K562 (cell line): Measurements from ENCODE around the gene IRF2BP1. TPM values are rescaled to one million over a fixed set of nuclear protein-coding genes. Genes with fewer than 3 reads are reported as not detected.
A peak's percentile ranks its signal among the peaks of the same experiment; 100 is the strongest.

ENCODE experiments used
- HBP1 ChIP-seq: fragments of 450-650 bp; formaldehyde crosslinking; IDR thresholded peaks from 2 replicates; pipeline ENCODE4 v1.4.0; 2022; ENCODE audit warnings: missing genetic modification characterization
- NFATC3 ChIP-seq: fragments of 450-650 bp; IDR thresholded peaks from 2 replicates; pipeline ENCODE4 v1.6.1; 2017; ENCODE audit warnings: mild to moderate bottlenecking
- NFE2 ChIP-seq: IDR thresholded peaks from 2 replicates; pipeline ENCODE4 v1.6.1; 2014; ENCODE audit warnings: antibody characterized with exemption, low read depth
- NKRF ChIP-seq: fragments of 450-650 bp; IDR thresholded peaks from 2 replicates; pipeline ENCODE4 v1.6.1; 2016; ENCODE audit warnings: borderline replicate concordance
- POLR3A ChIP-seq: IDR thresholded peaks from 2 replicates; pipeline ENCODE4 v1.6.1; 2011; ENCODE audit warnings: borderline replicate concordance, mild to moderate bottlenecking, moderate library complexity; ENCODE audit not compliant: insufficient read length, insufficient read depth; ENCODE audit errors: extremely low read depth
- PRDM10 ChIP-seq: fragments of 450-650 bp; IDR thresholded peaks from 2 replicates; pipeline ENCODE4 v1.6.1; 2018; ENCODE audit not compliant: partially characterized antibody
- SAFB ChIP-seq: fragments of 200-400 bp; formaldehyde crosslinking; IDR thresholded peaks from 2 replicates; pipeline ENCODE4 v1.6.1; 2017; ENCODE audit warnings: low read depth, low read length, borderline replicate concordance
- TCF3 ChIP-seq: sonication (generic); formaldehyde crosslinking; IDR thresholded peaks from 2 replicates; pipeline ENCODE4 v1.4.0; 2020; ENCODE audit warnings: mild to moderate bottlenecking, missing genetic modification reagents
- TFE3 ChIP-seq: fragments of 450-650 bp; formaldehyde crosslinking; IDR thresholded peaks from 2 replicates; pipeline ENCODE4 v1.4.0; 2020; ENCODE audit warnings: mild to moderate bottlenecking, mixed read lengths
- ZNF134 ChIP-seq: fragments of 250-450 bp; sonication (Bioruptor Pico); conservative IDR thresholded peaks from 2 replicates; pipeline ENCODE4 v1.4.0; 2020
- ZNF354B ChIP-seq: fragments of 250-450 bp; sonication (Bioruptor Pico); IDR thresholded peaks from 2 replicates; pipeline ENCODE4 v1.4.0; 2020
- ZNF512 ChIP-seq: IDR thresholded peaks from 2 replicates; pipeline ENCODE4 v1.6.1; 2016; ENCODE audit warnings: missing genetic modification characterization, missing compliant biosample characterization
- ZNF830 ChIP-seq: fragments of 250-450 bp; sonication (Bioruptor Pico); IDR thresholded peaks from 2 replicates; pipeline ENCODE4 v1.5.0; 2021; ENCODE audit warnings: mild to moderate bottlenecking
- polyA plus RNA-seq, 8 experiments: library from polyadenylated mRNA; depleted of rRNA in 4 of 8; stranded (reverse) in 5 of 8; unstranded in 3 of 8; fragments of >200 nt; fragmentation: Nextera tagmentation in 2 of 8; fragmentation: Illumina TruSeq in 1 of 8; extraction: Ambion mirVana in 2 of 8; extraction: Trizol in 1 of 8; gene quantifications; 2 replicates each; pipeline versions ENCODE4 v1.2.1 to v1.2.3, GENCODE V29; 2011 to 2014; ENCODE audit warnings: inconsistent platforms in 1 of 8, missing spikeins in 1 of 8
- total RNA-seq, 7 experiments: library from RNA; depleted of rRNA in 6 of 7; stranded (reverse); fragments of >200 nt in 6 of 7; fragmentation: Illumina TruSeq in 2 of 7; extraction: Trizol in 2 of 7; gene quantifications; 2 replicates each; pipeline versions ENCODE4 v1.2.1 to v1.2.3, GENCODE V29; 2011 to 2021; ENCODE audit warnings: low replicate concordance in 1 of 7
- TF ChIP-seq, protein P1 (sequence below): fragments of 200-800 bp; sonication (Bioruptor generic); IDR thresholded peaks from 2 replicates; pipeline ENCODE4 v1.6.1; 2017; ENCODE audit warnings: missing genetic modification characterization, missing compliant biosample characterization

The IRF2BP1 gene
- total and polyA plus RNA-seq, 9 of the 15 experiments (the other 6 are each of a cell fraction or from before 2014, with no cell fraction given), result 0.61 to 35.9 (median 3.5) TPM

DNA sequence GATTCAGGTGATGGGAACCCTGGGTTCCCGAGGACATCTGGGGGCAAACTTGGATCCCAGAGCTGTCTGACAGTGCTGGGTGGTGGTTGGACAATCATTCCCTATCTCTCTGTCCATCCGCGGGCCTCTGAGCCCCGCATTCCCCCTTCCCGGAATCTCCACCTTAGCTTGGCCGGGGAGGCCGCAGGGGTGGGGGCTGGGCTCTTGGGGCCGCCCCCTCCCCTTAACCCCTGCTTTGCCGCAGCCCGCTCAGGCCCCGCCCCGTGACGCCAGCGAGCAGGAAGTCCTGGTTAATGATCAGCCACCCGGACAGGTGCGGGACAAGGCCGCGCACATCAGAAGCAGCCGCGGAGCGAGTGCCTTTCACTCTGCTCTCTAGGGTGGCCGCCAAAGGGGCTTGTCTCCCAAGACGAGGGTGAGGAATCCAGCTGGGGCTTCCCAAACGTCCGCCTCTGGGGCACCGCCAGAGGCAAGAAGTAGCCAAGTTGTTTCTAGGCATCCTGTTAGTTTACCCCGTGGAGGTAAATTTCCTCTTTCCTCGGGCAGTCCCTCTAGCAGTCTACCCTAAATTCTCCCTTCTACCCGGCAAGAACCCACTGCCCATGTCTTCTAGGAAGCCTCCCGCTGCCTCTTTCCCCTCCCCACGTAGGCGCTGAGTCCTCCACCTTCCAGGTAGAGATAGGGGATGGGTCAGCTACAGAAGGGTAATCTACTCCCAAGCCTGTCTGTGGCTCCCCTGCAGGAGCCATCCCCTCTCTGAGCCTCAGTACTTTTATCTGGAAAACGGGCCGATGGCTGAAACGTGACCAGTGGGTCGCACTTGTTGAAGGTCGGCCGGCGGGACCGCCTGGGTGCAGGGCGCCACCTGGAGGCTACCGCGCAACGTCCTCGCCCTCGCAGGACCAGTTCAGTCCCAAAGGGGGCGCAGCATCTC is 3.0 kb downstream of the IRF2BP1 start (continued):
- no peak for TF ChIP-seq TFE3 (CRISPR knock-in tag)
- TF ChIP-seq PRDM10, result peak; percentile 10
- no peak for TF ChIP-seq ZNF512 (tag)
- no peak for TF ChIP-seq ZNF354B (CRISPR knock-in tag)
- no peak for TF ChIP-seq SAFB
- 0 out of 2 replicates have a peak, but pooled peaks have one; percentile 10 for TF ChIP-seq NFE2
- TF ChIP-seq HBP1 (CRISPR knock-in tag), result no peak
- no peak; the same call in 1 of the 2 replicates for TF ChIP-seq NKRF
- no peak for TF ChIP-seq NFATC3
- no peak for TF ChIP-seq TCF3 (CRISPR knock-in tag)
- TF ChIP-seq, protein P1, sequence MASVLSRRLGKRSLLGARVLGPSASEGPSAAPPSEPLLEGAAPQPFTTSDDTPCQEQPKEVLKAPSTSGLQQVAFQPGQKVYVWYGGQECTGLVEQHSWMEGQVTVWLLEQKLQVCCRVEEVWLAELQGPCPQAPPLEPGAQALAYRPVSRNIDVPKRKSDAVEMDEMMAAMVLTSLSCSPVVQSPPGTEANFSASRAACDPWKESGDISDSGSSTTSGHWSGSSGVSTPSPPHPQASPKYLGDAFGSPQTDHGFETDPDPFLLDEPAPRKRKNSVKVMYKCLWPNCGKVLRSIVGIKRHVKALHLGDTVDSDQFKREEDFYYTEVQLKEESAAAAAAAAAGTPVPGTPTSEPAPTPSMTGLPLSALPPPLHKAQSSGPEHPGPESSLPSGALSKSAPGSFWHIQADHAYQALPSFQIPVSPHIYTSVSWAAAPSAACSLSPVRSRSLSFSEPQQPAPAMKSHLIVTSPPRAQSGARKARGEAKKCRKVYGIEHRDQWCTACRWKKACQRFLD, result no peak
- TF ChIP-seq POLR3A, result no peak
- no peak for TF ChIP-seq ZNF830 (CRISPR knock-in tag)
- peak; percentile 94 for TF ChIP-seq ZNF134 (CRISPR knock-in tag)
